PC-3 (cell line): ENCODE results near the gene ZNF506.

Experiments
- CTCF ChIP-seq: fragments of 300-600 bp; sonication (generic); conservative IDR thresholded peaks from 2 replicates; pipeline ENCODE4 v1.5.1; 2017; ENCODE audit warnings: antibody characterized with exemption, low read depth, mild to moderate bottlenecking, low read length
- EZH2 ChIP-seq: fragments of 300-600 bp; sonication (generic); IDR thresholded peaks from one replicate; pipeline ENCODE4 v1.6.1; 2017; ENCODE audit warnings: antibody characterized with exemption, mild to moderate bottlenecking, low read length; ENCODE audit not compliant: unreplicated experiment

GRCh38 chr19:19788015-19788414 is 33.5 kb downstream of the ZNF506 start:
- TF ChIP-seq CTCF (no peak), EZH2 (no peak)
